Aorta (tissue), 5 donors: Measurements from ENCODE around the gene GALNT13. TPM values are rescaled to one million over a fixed set of nuclear protein-coding genes. Genes with fewer than 3 reads are reported as not detected.
A peak's percentile ranks its signal among the peaks of the same experiment; 100 is the strongest.

ENCODE experiments used
- ATAC-seq: fragments of 200-7000 bp; cut with Tn5 transposase; one replicate; pipeline ENCODE4 v1.9.1; 2022; ENCODE audit warnings: moderate library complexity; ENCODE audit not compliant: low FRiP score
- DNase-seq, 2 donors: peaks; one replicate each; pipeline ENCODE4 v3.0.0-alpha.2; 2020
- H3K27ac ChIP-seq, 2 donors: one replicate each; pipeline ENCODE4 v1.5.1; 2013; ENCODE audit warnings: low read length in 2 of 2, mild to moderate bottlenecking in 2 of 2, moderate library complexity in 2 of 2, control low read depth in 1 of 2, inconsistent platforms in 1 of 2, low read depth in 1 of 2
- H3K27me3 ChIP-seq, 2 donors: one replicate each; pipeline ENCODE4 v1.6.1; 2013; ENCODE audit warnings: control low read depth in 1 of 2, low read length in 1 of 2, mild to moderate bottlenecking in 1 of 2, moderate library complexity in 1 of 2; ENCODE audit not compliant: insufficient read depth in 2 of 2, control insufficient read depth in 1 of 2
- H3K36me3 ChIP-seq, 2 donors: one replicate each; pipeline ENCODE4 v1.6.1; 2013; ENCODE audit warnings: control low read depth in 1 of 2, low read length in 1 of 2, mild to moderate bottlenecking in 1 of 2; ENCODE audit not compliant: insufficient read depth in 2 of 2, control insufficient read depth in 1 of 2
- H3K4me1 ChIP-seq, 2 donors: one replicate each; pipeline ENCODE4 v1.6.1; 2013; ENCODE audit warnings: low read length in 2 of 2, control low read depth in 1 of 2, mild to moderate bottlenecking in 1 of 2, moderate library complexity in 1 of 2; ENCODE audit not compliant: insufficient read depth in 2 of 2, control insufficient read depth in 1 of 2
- H3K4me3 ChIP-seq, 2 donors: one replicate each; pipeline ENCODE4 v1.5.1; 2013; ENCODE audit warnings: low read length in 2 of 2, control low read depth in 1 of 2, mild to moderate bottlenecking in 1 of 2
- H3K9me3 ChIP-seq: one replicate; pipeline ENCODE4 v1.6.1; 2013; ENCODE audit warnings: mild to moderate bottlenecking, low read length; ENCODE audit not compliant: control insufficient read depth
- WGBS, 2 donors: extraction: QIAGEN DNeasy Blood & Tissue Kit; methylation state at CpG; one replicate each; pipeline ENCODE4 v1.1.7; 2013; 5-methylcytosine and 5-hydroxymethylcytosine counted together
- intact Hi-C, 2 donors: fragments of 100-400 bp; cut with DNase I; formaldehyde crosslinking; loops; one replicate each; pipeline versions ENCODE4 v1.14.2 to v1.15.0; 2022
- polyA plus RNA-seq, 2 donors: library from polyadenylated mRNA; stranded (reverse); fragments of 200-250 nt; gene quantifications; one replicate each; pipeline ENCODE4 v1.2.3, GENCODE V29; 2013
- total RNA-seq, 2 donors: library from RNA; stranded (reverse); fragmentation: NEBNext Ultra II Directional; extraction: Animal tissue kit (Norgen Biotek cat#: 25700); gene quantifications; one replicate each; pipeline ENCODE4 v1.2.1, GENCODE V29; 2021
- donor health status: healthy with polysubstance abuse.
- donor health status: Bipolar disorder and iron deficiency.
- donor health status: DM: no; HTN: no; CAD: no.
- donor health status: DM: no; HTN: no; CAD: no.
- donor health status: DM: yes; HTN: yes; CAD: no.

Gene GALNT13
- total and polyA plus RNA-seq, 4 donors, result 0.74 to 4.9 (median 1.3) TPM

DNA sequence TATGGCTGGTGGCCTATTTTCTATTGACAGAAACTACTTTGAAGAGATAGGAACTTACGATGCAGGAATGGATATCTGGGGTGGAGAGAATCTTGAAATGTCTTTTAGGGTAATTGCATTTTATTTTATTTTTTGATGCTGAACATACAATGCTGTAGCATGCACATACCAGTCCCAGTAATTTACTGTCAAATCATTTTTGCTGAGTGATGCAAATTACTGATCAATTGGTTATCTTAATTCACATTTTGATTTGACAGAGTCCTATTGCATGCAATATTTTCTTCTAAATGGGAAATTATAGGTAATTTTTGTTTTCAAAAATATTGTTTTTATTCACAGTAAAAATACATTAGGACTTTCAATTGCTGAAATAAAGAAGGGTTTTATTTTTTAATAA, 387.3 kb downstream of the GALNT13 start:
- H3K4me3 ChIP-seq, result no peak overlapping the region
- DNase-seq (no peak), ATAC-seq (no peak)
- intact Hi-C loops, result no loop called here
- H3K27me3 ChIP-seq, result no peaks in the 10 kb centered on the region
- H3K27ac ChIP-seq, result no peak overlapping the region
- H3K9me3 ChIP-seq, result no peaks in the 10 kb centered on the region
- no peaks in the 10 kb centered on the region for H3K36me3 ChIP-seq
- H3K4me1 ChIP-seq, result no peaks in the 10 kb centered on the region
- WGBS, 2 donors, result 70 to 90% methylated on average over 1 of the region's 1 CpG

DNA sequence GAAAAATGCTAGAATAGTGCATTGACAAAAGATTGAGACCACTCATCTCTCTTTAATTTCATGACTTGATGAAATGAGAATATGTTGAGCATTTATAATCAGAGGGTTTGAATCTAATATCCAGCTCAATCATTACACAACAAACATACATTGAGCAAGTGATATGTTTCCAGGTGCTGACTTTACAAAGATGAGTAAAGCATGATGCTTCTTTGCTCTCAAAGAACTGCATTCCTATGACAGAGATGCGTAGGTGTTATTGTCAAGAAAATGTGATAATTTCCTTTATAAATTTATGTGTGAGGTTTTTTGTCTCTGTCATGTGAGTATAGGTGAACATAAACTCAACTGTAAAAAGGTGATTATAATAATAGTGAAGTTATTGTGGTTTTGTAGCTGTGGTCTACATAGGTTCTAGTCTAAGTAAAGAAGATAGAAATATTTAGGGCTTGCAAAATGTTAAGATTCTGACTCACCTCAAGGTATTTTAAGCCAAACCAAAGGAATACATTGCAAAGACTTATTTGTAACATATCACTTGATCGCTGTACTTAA, 389.8 kb downstream of the GALNT13 start:
- 94 to 97% methylated on average over 2 of the region's 2 CpGs for WGBS, 2 donors
- Histone ChIP-seq H3K4me3 (no peak overlapping the region), H3K4me1 (no peaks in the 10 kb centered on the region), H3K27me3 (no peaks in the 10 kb centered on the region), H3K27ac (no peak overlapping the region), H3K9me3 (no peaks in the 10 kb centered on the region), H3K36me3 (no peaks in the 10 kb centered on the region)
- DNase-seq (no peak), ATAC-seq (no peak)
- intact Hi-C loops, result no loop called here

- no peaks in the 10 kb centered on the region for H3K9me3 ChIP-seq
- H3K36me3 ChIP-seq, result no peaks in the 10 kb centered on the region
Measured at GRCh38 chr2:154263206-154263605, 391.5 kb downstream of the GALNT13 start.

DNA sequence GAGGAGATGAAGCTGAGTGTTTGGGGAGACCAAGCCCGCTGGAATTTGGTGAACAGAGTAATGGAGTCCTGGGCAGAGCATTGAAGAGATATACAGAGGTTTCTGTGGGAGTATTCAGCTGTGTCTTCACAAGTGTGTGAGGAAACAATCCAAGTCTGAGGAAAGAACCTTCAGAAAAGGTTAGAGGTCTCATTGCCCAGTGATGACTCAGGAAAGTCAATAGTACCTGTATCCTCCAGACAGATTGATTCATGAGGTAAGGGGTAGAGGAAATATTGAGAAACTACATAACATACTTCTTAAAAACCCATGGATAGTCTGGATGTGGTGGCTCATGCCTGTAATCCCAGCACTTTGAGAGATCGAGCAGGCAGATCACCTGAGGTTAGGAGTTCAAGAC, 392.3 kb downstream of the GALNT13 start:
- Histone ChIP-seq H3K4me3 (no peak overlapping the region), H3K36me3 (no peaks in the 10 kb centered on the region), H3K27ac (no peak overlapping the region), H3K27me3 (no peaks in the 10 kb centered on the region), H3K4me1 (no peaks in the 10 kb centered on the region), H3K9me3 (no peaks in the 10 kb centered on the region)
- DNase-seq (no peak), ATAC-seq (no peak)
- WGBS, 2 donors, result 45 to 63% methylated on average over 2 of the region's 2 CpGs
- intact Hi-C loops, result no loop called here

More at GRCh38 chr2:154263206-154263605, 391.5 kb downstream of the GALNT13 start:
- intact Hi-C loops, result no loop called here
- ATAC-seq (no peak), DNase-seq (no peak)
- no peaks in the 10 kb centered on the region for H3K4me1 ChIP-seq
- no peak overlapping the region for H3K27ac ChIP-seq
- no peak overlapping the region for H3K4me3 ChIP-seq
- no peaks in the 10 kb centered on the region for H3K27me3 ChIP-seq

DNA sequence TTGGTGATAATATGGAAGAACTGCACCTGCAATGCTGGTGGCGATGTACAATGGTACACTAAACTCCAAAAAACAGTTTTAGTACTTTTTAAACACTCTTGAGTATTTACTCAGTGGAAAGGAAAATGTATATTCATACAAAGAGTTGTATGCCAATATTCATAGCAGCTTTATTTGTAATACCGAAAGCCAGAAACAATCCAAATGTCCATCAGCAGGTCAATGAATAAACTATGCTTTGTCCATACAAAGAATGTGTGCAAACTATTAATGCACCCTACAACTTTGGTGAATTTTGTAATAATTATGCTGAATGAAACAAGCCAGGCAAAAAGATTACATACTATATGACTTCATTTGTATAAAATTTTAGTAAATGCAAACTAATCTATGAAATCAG, 396.3 kb downstream of the GALNT13 start:
- intact Hi-C loops, result no loop called here
- Histone ChIP-seq H3K27ac (no peak overlapping the region), H3K4me1 (no peaks in the 10 kb centered on the region), H3K4me3 (no peak overlapping the region), H3K36me3 (no peaks in the 10 kb centered on the region), H3K9me3 (no peaks in the 10 kb centered on the region), H3K27me3 (no peaks in the 10 kb centered on the region)
- ATAC-seq, result no peak
- WGBS, 2 donors, result 83 to 87% methylated on average over 2 of the region's 2 CpGs
- DNase-seq, result no peak

- DNase-seq (no peak), ATAC-seq (no peak)
- Histone ChIP-seq H3K27ac (no peak overlapping the region), H3K9me3 (no peaks in the 10 kb centered on the region), H3K4me1 (no peaks in the 10 kb centered on the region), H3K36me3 (no peaks in the 10 kb centered on the region), H3K27me3 (no peaks in the 10 kb centered on the region), H3K4me3 (no peak overlapping the region)
- intact Hi-C loops, result no loop called here
- WGBS, 2 donors, result 85 to 87% methylated on average over 2 of the region's 2 CpGs
Measured at GRCh38 chr2:154280543-154280942, 408.8 kb downstream of the GALNT13 start.

DNA sequence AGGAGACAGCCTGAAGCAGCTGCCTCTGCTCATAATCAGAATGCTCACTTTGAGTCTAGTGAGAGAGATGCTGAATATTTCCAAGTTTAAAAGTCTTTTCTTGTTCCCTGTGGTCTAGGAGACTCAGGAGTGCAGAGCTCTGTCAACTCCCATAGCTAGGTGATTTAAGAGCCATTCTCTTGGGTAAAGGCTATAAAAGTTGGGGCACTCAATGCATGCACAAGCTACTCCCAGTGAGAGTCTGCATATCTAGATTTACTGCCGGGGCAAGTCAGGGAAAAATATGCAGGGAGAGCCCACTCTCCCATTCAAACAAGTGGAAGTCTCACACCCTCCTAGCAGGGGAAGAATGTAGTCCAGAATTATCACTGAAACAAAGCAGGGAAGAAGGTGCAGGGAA, 418.1 kb downstream of the GALNT13 start:
- no peak for ATAC-seq

DNA sequence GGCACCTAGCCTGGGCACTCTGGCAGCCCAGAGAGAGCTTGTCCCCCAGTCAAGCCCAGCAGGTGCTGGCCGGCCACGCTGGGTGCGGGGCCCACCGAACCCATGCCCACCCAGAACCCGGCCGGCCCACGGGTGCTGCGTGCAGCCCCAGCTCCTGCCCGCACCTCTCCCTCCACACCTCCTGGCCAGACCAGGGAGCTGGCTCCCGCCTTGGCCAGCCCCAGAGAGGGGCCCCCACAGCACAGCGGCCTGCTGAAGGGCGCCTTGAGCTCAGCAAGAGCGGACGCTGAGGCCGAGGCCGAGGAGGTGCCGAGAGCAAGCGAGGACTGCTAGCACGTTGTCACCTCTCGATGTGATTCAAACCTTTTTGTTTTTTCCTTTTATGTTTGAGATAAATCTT, 419.8 kb downstream of the GALNT13 start:
- no peaks in the 10 kb centered on the region for H3K9me3 ChIP-seq
- WGBS, 2 donors, result 95 to 96% methylated on average over 20 of the region's 20 CpGs
- H3K36me3 ChIP-seq, result no peaks in the 10 kb centered on the region
- ATAC-seq (peak; percentile 45), DNase-seq (no peak)
- intact Hi-C loops, result no loop called here
- no peaks in the 10 kb centered on the region for H3K27me3 ChIP-seq
- H3K4me1 ChIP-seq, result no peaks in the 10 kb centered on the region
- no peak overlapping the region for H3K27ac ChIP-seq
- H3K4me3 ChIP-seq, result no peak overlapping the region

More for the DNA sequence above, 418.1 kb downstream of the GALNT13 start:
- Histone ChIP-seq H3K4me1 (no peaks in the 10 kb centered on the region), H3K9me3 (no peaks in the 10 kb centered on the region), H3K27ac (no peak overlapping the region), H3K36me3 (no peaks in the 10 kb centered on the region), H3K4me3 (no peak overlapping the region), H3K27me3 (no peaks in the 10 kb centered on the region)
- WGBS, 2 donors, result 12% methylated on average over 1 of the region's 1 CpG
- no peak for DNase-seq
- intact Hi-C loops, result no loop called here

DNA sequence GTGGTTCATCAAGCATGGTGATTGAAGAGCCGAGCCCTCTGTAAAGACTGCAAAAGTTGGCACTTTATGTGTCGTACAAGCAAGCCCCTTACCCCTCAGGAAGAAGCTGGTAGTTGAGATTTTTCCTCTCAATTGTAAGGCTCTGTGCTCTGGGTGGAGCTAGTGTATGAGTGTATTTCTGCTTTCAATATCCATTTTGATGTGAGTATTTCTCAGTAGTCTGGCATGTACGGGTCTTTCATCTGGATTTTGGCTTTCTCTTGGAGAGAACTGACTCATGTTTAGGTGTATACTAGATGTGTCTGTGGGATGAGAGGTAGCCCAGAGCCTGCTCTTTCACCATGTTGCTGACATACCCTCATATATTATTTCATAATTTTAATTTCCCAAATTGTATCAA, 420.2 kb downstream of the GALNT13 start:
- H3K4me1 ChIP-seq, result no peaks in the 10 kb centered on the region
- H3K27ac ChIP-seq, result no peak overlapping the region
- intact Hi-C loops, result no loop called here
- WGBS, 2 donors, result 82 to 87% methylated on average over 3 of the region's 3 CpGs
- H3K27me3 ChIP-seq, result no peaks in the 10 kb centered on the region
- no peak for ATAC-seq
- H3K9me3 ChIP-seq, result no peaks in the 10 kb centered on the region
- no peak for DNase-seq
- H3K4me3 ChIP-seq, result no peak overlapping the region
- H3K36me3 ChIP-seq, result no peaks in the 10 kb centered on the region
